Activated CD4-positive, alpha-beta T cell treated with anti-CD3 and anti-CD28 coated beads for 36 hours (primary cell): ENCODE data around the gene WASHC1. TPM values are rescaled to one million over a fixed set of nuclear protein-coding genes. Genes with fewer than 3 reads are reported as not detected.
"Not testable (repeated sequence)": the region's sequence is repeated elsewhere in the genome, so short reads cannot be mapped to it uniquely, and the experiment has no call there.

Source experiments
- ATAC-seq: fragments of 200-7000 bp; cut with Tn5 transposase; one replicate; pipeline ENCODE4 v1.10.0; 2021; ENCODE audit warnings: mild to moderate bottlenecking, moderate library complexity
- CTCF ChIA-PET: fragments of 350-600 bp; sonication (Branson Sonifier 250); formaldehyde crosslinking; loops from one replicate; lab custom pipeline; 2021; ENCODE audit warnings: antibody characterized with exemption; lab: Charles Lee
- POLR2A ChIA-PET: fragments of 350-600 bp; sonication (Branson Sonifier 250); formaldehyde crosslinking; loops from one replicate; lab custom pipeline; 2021; ENCODE audit warnings: antibody characterized with exemption, inconsistent platforms; lab: Charles Lee
- DNase-seq: peaks from one replicate; pipeline ENCODE4 v3.0.0-alpha.2; 2020
- H3K27ac Mint-ChIP-seq: one replicate; pipeline ENCODE4 v1.8.0; 2021; ENCODE audit warnings: mixed read lengths
- H3K27me3 Mint-ChIP-seq: one replicate; pipeline ENCODE4 v1.8.0; 2021; ENCODE audit warnings: mixed read lengths
- H3K36me3 Mint-ChIP-seq: one replicate; pipeline ENCODE4 v1.8.0; 2021; ENCODE audit warnings: low read depth, mixed read lengths
- H3K4me1 Mint-ChIP-seq: one replicate; pipeline ENCODE4 v1.8.0; 2021; ENCODE audit warnings: mixed read lengths
- H3K4me3 Mint-ChIP-seq: one replicate; pipeline ENCODE4 v1.8.0; 2021; ENCODE audit warnings: mild to moderate bottlenecking, moderate library complexity, mixed read lengths
- H3K9me3 Mint-ChIP-seq: one replicate; pipeline ENCODE4 v1.8.0; 2021; ENCODE audit warnings: low read depth, mixed read lengths
- intact Hi-C, 2 experiments: fragments of 100-400 bp; cut with DNase I in 1 of 2; cut with micrococcal nuclease in 1 of 2; formaldehyde crosslinking; loops; one replicate each; pipeline versions ENCODE4 v1.14.2 to v1.15.1; 2022 to 2024; cut with DNase I, micrococcal nuclease
- total RNA-seq, 2 experiments: library from RNA; stranded (reverse); gene quantifications; one replicate each; pipeline ENCODE4 v1.2.3, GENCODE V29; 2021

Gene WASHC1, protein sequence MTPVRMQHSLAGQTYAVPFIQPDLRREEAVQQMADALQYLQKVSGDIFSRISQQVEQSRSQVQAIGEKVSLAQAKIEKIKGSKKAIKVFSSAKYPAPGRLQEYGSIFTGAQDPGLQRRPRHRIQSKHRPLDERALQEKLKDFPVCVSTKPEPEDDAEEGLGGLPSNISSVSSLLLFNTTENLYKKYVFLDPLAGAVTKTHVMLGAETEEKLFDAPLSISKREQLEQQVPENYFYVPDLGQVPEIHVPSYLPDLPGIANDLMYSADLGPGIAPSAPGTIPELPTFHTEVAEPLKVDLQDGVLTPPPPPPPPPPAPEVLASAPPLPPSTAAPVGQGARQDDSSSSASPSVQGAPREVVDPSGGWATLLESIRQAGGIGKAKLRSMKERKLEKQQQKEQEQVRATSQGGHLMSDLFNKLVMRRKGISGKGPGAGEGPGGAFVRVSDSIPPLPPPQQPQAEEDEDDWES
- 10 to 100 TPM; 10.1 to 11.2 TPM for total RNA-seq

- DNase-seq, ATAC-seq, POLR2A ChIA-PET, H3K27me3 Mint-ChIP-seq, H3K4me3 Mint-ChIP-seq, H3K27ac Mint-ChIP-seq, H3K36me3 Mint-ChIP-seq, H3K4me1 Mint-ChIP-seq, intact Hi-C loops, CTCF ChIA-PET, H3K9me3 Mint-ChIP-seq: not testable (repeated sequence)
These were observed at the start of gene WASHC1 for GRCh38 chr9:29356-29755. Gene WASHC1 (minus strand): TSS chr9:29456. CDS start chr9:24999, 4,457 bp downstream.

DNA sequence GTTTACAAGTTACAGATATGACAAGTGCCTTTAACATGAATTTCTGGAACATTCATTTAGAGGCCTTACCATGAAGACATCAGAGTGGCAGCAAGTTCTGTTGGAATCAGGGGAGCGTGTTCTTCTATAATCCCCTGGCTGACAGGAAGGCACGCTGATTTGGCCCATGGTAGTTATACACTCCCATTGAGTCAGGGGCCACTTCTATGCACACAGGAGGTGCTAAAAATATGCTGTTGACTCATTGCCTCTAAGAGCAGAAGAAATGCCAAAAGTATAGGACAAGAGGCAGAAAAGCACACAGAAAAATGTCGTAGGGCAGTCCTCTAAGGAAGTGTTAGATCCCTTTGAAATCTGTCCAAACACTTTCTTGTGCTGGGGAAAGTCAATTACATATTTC, 49.1 kb upstream of the WASHC1 start:
- POLR2A ChIA-PET, H3K4me1 Mint-ChIP-seq, CTCF ChIA-PET, H3K27ac Mint-ChIP-seq, H3K36me3 Mint-ChIP-seq, H3K4me3 Mint-ChIP-seq, H3K9me3 Mint-ChIP-seq, DNase-seq, ATAC-seq, intact Hi-C loops: not testable (repeated sequence)
- H3K27me3 Mint-ChIP-seq, result peaks cover 12% of the 10 kb centered on the region

GRCh38 chr9:76389-76788, 47.1 kb upstream of the WASHC1 start:
- ATAC-seq, CTCF ChIA-PET: not testable (repeated sequence)

DNA sequence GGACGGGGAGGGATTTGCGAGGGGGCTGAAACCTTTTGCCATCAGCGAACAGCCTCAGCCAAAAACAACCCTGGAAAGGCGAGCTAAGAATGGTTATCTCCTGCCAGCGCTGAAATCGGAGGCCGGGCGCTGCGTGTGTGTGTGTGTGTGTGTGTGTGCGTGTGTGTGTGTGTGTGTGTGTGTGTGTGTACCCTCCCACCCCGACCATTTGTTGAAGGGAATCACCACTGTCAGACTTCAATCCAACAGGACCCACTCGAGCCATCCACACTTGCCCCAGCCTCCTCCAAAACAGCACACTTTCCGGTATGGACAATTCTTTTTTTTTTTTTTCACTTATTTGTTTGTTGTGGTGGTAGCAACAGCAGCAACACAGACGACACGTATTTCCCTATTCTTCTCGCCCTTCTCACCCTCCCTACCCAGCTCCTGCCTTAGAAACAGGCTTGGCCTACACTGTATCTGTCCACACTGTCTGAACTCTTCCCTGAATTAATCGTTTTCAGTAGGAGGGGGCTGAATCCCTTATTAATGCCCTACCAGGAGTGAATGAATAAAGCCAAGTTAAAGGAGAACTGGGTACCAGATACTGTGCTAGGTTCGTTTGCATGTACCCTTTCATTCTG, 44.8 kb upstream of the WASHC1 start:
- ATAC-seq, H3K36me3 Mint-ChIP-seq, POLR2A ChIA-PET, H3K4me1 Mint-ChIP-seq, H3K9me3 Mint-ChIP-seq, CTCF ChIA-PET, DNase-seq, H3K27ac Mint-ChIP-seq, intact Hi-C loops: not testable (repeated sequence)
- H3K4me3 Mint-ChIP-seq, result peak overlapping the region; percentile 59
- H3K27me3 Mint-ChIP-seq, result peaks cover 11% of the 10 kb centered on the region

More at GRCh38 chr9:76389-76788, 47.1 kb upstream of the WASHC1 start:
- DNase-seq, intact Hi-C loops, POLR2A ChIA-PET, H3K9me3 Mint-ChIP-seq, H3K36me3 Mint-ChIP-seq, H3K27ac Mint-ChIP-seq, H3K4me3 Mint-ChIP-seq, H3K4me1 Mint-ChIP-seq: not testable (repeated sequence)
- peaks cover 14% of the 10 kb centered on the region for H3K27me3 Mint-ChIP-seq

GRCh38 chr9:73076-73899, 44.0 kb upstream of the WASHC1 start:
- CTCF ChIA-PET, POLR2A ChIA-PET, intact Hi-C loops, H3K27ac Mint-ChIP-seq, H3K4me1 Mint-ChIP-seq, H3K36me3 Mint-ChIP-seq, H3K9me3 Mint-ChIP-seq: not testable (repeated sequence)
- peak overlapping the region; percentile 59 for H3K4me3 Mint-ChIP-seq
- peak; percentile 25 for DNase-seq
- peak; percentile 62 for ATAC-seq
- H3K27me3 Mint-ChIP-seq, result peaks cover 11% of the 10 kb centered on the region

GRCh38 chr9:63031-63629, 33.9 kb upstream of the WASHC1 start:
- intact Hi-C loops, H3K4me1 Mint-ChIP-seq, H3K27me3 Mint-ChIP-seq, CTCF ChIA-PET, H3K36me3 Mint-ChIP-seq, H3K9me3 Mint-ChIP-seq, POLR2A ChIA-PET, H3K4me3 Mint-ChIP-seq: not testable (repeated sequence)
- H3K27ac Mint-ChIP-seq, result peak overlapping the region; percentile 42
- ATAC-seq (peak; percentile 99), DNase-seq (peak; percentile 56)

- intact Hi-C loops, H3K4me3 Mint-ChIP-seq, ATAC-seq, DNase-seq, POLR2A ChIA-PET, H3K27me3 Mint-ChIP-seq, H3K27ac Mint-ChIP-seq, CTCF ChIA-PET, H3K9me3 Mint-ChIP-seq, H3K36me3 Mint-ChIP-seq, H3K4me1 Mint-ChIP-seq: not testable (repeated sequence)
These were observed 23.4 kb upstream of the WASHC1 start for GRCh38 chr9:52678-53077.

GRCh38 chr9:48190-48842, 19.1 kb upstream of the WASHC1 start:
- intact Hi-C loops, result not testable (repeated sequence)

GRCh38 chr9:46639-47271, 17.5 kb upstream of the WASHC1 start:
- POLR2A ChIA-PET, H3K27me3 Mint-ChIP-seq, H3K36me3 Mint-ChIP-seq, DNase-seq, ATAC-seq, CTCF ChIA-PET, H3K27ac Mint-ChIP-seq, intact Hi-C loops, H3K4me1 Mint-ChIP-seq, H3K4me3 Mint-ChIP-seq, H3K9me3 Mint-ChIP-seq: not testable (repeated sequence)

More at GRCh38 chr9:48190-48842, 19.1 kb upstream of the WASHC1 start:
- H3K4me1 Mint-ChIP-seq, POLR2A ChIA-PET, ATAC-seq, H3K27me3 Mint-ChIP-seq, H3K27ac Mint-ChIP-seq, CTCF ChIA-PET, H3K36me3 Mint-ChIP-seq, H3K9me3 Mint-ChIP-seq, DNase-seq, H3K4me3 Mint-ChIP-seq: not testable (repeated sequence)

DNA sequence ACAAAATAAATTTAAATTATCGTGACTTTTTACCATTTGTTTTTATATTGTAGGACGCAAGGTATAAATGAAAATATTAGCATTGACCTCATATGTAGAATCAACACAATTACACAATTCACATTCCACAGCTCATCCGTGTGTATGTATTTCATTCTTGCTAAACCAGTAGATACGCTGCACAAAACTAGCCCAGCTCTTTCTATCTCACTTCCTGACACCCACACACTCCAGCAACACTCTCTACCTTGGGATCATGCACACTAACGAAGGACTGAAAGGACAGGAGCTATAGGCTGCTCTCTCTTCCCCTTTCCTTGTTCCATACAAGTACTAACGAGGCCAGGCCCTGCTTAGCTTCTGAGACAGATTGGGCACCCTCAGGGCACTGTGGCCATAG, 16.9 kb upstream of the WASHC1 start:
- DNase-seq, ATAC-seq, intact Hi-C loops, H3K36me3 Mint-ChIP-seq, H3K9me3 Mint-ChIP-seq, H3K4me3 Mint-ChIP-seq, POLR2A ChIA-PET, H3K27ac Mint-ChIP-seq, H3K27me3 Mint-ChIP-seq, CTCF ChIA-PET, H3K4me1 Mint-ChIP-seq: not testable (repeated sequence)
